Immature natural killer cell (primary cell): Measurements from ENCODE around the gene ZKSCAN1. TPM values are rescaled to one million over a fixed set of nuclear protein-coding genes. Genes with fewer than 3 reads are reported as not detected.
"Not testable (repeated sequence)": the region's sequence is repeated elsewhere in the genome, so short reads cannot be mapped to it uniquely, and the experiment has no call there.

Experiments
- DNase-seq, 3 donors: peaks; one replicate each; pipeline ENCODE4 v3.0.0; 2022; ENCODE audit warnings: mixed read lengths in 1 of 3
- H3K27ac Mint-ChIP-seq, 6 donors: one replicate each; pipeline ENCODE4 v1.8.0; 2020; ENCODE audit warnings: mixed read lengths in 6 of 6, mild to moderate bottlenecking in 5 of 6, inconsistent platforms in 4 of 6, moderate library complexity in 3 of 6
- H3K27me3 Mint-ChIP-seq, 3 donors: one replicate each; pipeline ENCODE4 v1.8.0; 2020 to 2021; ENCODE audit warnings: low read depth in 3 of 3, mild to moderate bottlenecking in 3 of 3, mixed read lengths in 3 of 3, moderate library complexity in 3 of 3, inconsistent platforms in 1 of 3
- H3K36me3 Mint-ChIP-seq, 3 donors: one replicate each; pipeline ENCODE4 v1.8.0; 2020; ENCODE audit warnings: mixed read lengths in 3 of 3, inconsistent platforms in 2 of 3, mild to moderate bottlenecking in 2 of 3
- H3K4me1 Mint-ChIP-seq, 2 donors: one replicate each; pipeline ENCODE4 v1.8.0; 2020; ENCODE audit warnings: inconsistent platforms in 2 of 2, mild to moderate bottlenecking in 2 of 2, mixed read lengths in 2 of 2, moderate library complexity in 1 of 2
- H3K4me3 Mint-ChIP-seq, 5 donors: one replicate each; pipeline ENCODE4 v1.8.0; 2020; ENCODE audit warnings: mild to moderate bottlenecking in 5 of 5, mixed read lengths in 5 of 5, inconsistent platforms in 3 of 5, moderate library complexity in 3 of 5
- H3K9me3 Mint-ChIP-seq, 6 donors: one replicate each; pipeline ENCODE4 v1.8.0; 2020; ENCODE audit warnings: mild to moderate bottlenecking in 6 of 6, mixed read lengths in 6 of 6, inconsistent platforms in 4 of 6, moderate library complexity in 3 of 6
- polyA plus RNA-seq, 3 donors: library from polyadenylated mRNA; unstranded; fragments of 300-500 nt; fragmentation: Illumina TruSeq; gene quantifications; one replicate each; pipeline ENCODE4 v1.2.3, GENCODE V29; 2021

ZKSCAN1 gene
- polyA plus RNA-seq, 3 donors from 2014 or later, result 14.4 to 48.9 (median 18.7) TPM

DNA sequence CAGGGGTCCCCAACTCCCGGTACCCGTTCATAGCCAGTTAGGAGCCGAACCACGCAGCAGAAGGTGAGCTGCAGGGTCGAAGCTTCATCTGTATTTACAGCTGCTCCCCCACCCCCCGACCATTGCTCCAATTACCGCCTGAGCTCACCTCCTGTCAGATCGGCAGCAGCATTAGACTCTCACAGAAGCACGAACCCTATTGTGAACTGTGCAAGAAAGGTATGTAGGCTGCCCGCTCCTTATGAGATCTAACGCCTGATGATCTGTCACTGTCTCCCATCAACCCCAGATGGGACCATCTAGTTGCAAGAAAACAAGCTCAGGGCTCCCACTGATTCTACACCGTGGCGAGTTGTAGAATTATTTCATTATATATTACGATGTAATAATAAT is 24.9 kb upstream of the ZKSCAN1 start:
- Mint-ChIP-seq H3K4me3 (no peak overlapping the region), H3K9me3 (no peaks in the 10 kb centered on the region), H3K36me3 (no peaks in the 10 kb centered on the region), H3K27ac (no peak overlapping the region), H3K27me3 (peaks cover 3 to 9% (median 5%) of the 10 kb centered on the region in 3 donors), H3K4me1 (peaks cover 1 to 7% of the 10 kb centered on the region in 2 donors)
- no peak for DNase-seq

DNA sequence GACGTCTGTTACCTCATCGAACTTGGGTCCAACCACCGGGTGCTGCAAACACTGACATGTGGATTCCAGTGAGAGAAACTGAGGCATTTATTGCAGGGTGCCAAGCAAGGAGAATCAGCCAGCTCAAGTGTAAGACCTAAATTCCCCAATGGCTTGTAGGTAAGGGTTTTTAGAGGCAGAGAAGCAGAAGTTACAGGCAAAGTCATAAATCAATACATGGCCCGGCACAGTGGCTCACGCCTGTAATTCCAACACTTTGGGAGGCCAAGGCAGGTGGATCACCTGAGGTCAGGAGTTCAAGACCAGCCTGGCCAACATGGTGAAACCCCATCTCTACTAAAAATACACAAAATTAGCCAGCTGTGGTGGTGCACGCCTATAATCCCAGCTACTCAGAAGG is 23.9 kb upstream of the ZKSCAN1 start:
- not testable (repeated sequence) for H3K27ac Mint-ChIP-seq, H3K27me3 Mint-ChIP-seq, H3K9me3 Mint-ChIP-seq, DNase-seq, H3K4me1 Mint-ChIP-seq, H3K4me3 Mint-ChIP-seq, H3K36me3 Mint-ChIP-seq

GRCh38 chr7:99992330-99993038 is 22.9 kb upstream of the ZKSCAN1 start:
- DNase-seq, result no peak
- Mint-ChIP-seq H3K4me1 (peaks cover 10 to 14% of the 10 kb centered on the region in 2 donors), H3K36me3 (no peaks in the 10 kb centered on the region), H3K9me3 (no peaks in the 10 kb centered on the region), H3K4me3 (no peak overlapping the region), H3K27me3 (peaks cover 5 to 11% (median 9%) of the 10 kb centered on the region in 3 donors), H3K27ac (no peak overlapping the region)

DNA sequence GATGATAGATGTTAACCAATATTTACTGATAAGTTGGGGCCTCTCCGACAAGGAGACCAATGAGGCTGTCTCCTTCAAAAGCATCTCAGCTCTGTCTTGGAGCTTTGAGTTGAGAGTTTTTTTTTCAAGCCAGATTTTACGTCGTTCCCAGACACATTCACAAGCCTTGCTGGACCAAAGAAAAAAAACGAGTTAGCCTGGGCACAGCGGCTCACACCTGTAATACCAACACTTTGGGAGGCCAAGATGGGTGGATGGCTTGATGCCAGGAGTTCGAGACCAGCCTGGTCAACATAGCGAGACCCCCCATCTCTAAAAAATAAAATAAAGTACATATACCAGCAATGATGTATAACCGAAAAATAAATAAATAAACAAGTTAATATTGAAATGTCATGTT is 20.6 kb upstream of the ZKSCAN1 start:
- H3K9me3 Mint-ChIP-seq, result no peaks in the 10 kb centered on the region
- no peaks in the 10 kb centered on the region for H3K36me3 Mint-ChIP-seq
- H3K4me3 Mint-ChIP-seq, result no peak overlapping the region
- H3K27ac Mint-ChIP-seq, result no peak overlapping the region
- peaks cover 5 to 10% (median 7%) of the 10 kb centered on the region in 3 donors for H3K27me3 Mint-ChIP-seq
- DNase-seq, result no peak
- H3K4me1 Mint-ChIP-seq, result peaks cover 18 to 29% of the 10 kb centered on the region in 2 donors

DNA sequence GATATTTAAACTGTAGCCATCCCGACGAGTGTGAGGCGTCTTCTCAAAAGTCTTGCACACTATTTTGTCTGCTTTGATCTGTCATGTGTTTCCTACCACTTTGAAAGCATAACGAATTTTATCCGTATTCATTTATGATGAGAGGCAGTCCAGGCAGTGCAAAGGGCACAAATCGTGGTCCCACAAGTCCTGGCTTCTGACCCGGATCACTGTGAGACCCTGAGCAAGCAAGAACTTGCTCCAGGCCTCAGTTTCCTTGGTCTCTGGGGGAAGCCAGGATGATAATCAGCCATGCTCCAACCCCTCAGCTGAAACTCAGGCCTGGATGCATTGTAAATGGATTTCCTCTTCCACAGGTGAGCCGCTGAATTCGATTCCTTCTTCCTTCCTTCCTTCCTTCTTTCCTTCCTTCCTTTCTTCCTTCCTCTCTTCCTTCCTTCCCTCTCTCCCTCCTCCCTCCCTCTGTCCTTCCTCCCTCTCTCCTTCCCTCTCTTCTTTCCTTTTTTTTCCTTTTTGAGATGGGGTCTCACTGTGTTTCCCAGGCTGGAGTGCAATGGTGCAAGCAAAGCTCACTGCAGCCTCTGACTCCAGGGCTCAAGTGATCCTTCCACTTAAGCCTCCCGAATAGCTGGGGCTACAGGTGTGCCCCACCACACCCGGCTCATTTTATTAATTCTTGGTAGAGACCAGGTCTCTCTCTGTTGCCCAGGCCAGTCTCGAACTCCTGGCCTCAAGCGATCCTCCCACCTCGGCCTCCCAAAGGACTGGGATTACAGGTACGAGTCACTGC is 18.4 kb upstream of the ZKSCAN1 start:
- H3K36me3 Mint-ChIP-seq, result no peaks in the 10 kb centered on the region
- H3K4me1 Mint-ChIP-seq, result peaks cover 16 to 22% of the 10 kb centered on the region in 2 donors
- DNase-seq, result no peak
- peak overlapping the region; percentile 85 to 97 (median 92) for H3K27ac Mint-ChIP-seq
- H3K9me3 Mint-ChIP-seq, result no peaks in the 10 kb centered on the region
- H3K4me3 Mint-ChIP-seq, result peak overlapping the region; percentile 76 to 85 (median 83)
- peaks cover 5 to 10% (median 7%) of the 10 kb centered on the region in 3 donors for H3K27me3 Mint-ChIP-seq

GRCh38 chr7:99997545-99998137 is 17.8 kb upstream of the ZKSCAN1 start:
- peak overlapping the region; percentile 85 to 97 (median 92) for H3K27ac Mint-ChIP-seq
- H3K27me3 Mint-ChIP-seq, result peaks cover 5 to 9% (median 7%) of the 10 kb centered on the region in 3 donors
- peak overlapping the region; percentile 76 to 85 (median 83) for H3K4me3 Mint-ChIP-seq
- no peaks in the 10 kb centered on the region for H3K9me3 Mint-ChIP-seq
- peak; percentile 85 to 88 (median 88) for DNase-seq
- H3K4me1 Mint-ChIP-seq, result peaks cover 16 to 22% of the 10 kb centered on the region in 2 donors
- no peaks in the 10 kb centered on the region for H3K36me3 Mint-ChIP-seq

DNA sequence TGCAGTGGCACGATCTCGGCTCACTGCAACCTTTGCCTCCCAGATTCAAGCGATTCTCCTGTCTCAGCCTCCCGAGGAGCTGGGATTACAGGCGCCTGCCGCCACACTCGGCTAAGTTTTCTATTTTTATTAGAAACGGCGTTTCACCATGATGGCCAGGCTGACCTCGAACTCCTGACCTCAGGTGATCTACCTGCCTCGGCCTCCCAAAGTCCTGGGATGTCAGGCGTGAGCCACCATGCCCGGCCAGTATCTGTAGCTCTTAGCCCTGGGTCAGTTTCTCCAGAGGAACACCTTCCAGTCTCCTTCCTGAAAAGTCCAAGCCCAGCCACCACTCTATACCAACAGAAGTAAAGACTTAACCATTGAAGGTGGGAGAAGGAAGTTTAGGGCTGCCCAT is 15.2 kb upstream of the ZKSCAN1 start:
- Mint-ChIP-seq H3K36me3 (no peaks in the 10 kb centered on the region), H3K27me3 (peaks cover 7 to 10% (median 9%) of the 10 kb centered on the region in 3 donors), H3K9me3 (no peaks in the 10 kb centered on the region), H3K4me1 (peaks cover 16 to 22% of the 10 kb centered on the region in 2 donors), H3K27ac (peak overlapping the region in 1 of 6 donors; percentile 53), H3K4me3 (no peak overlapping the region)
- DNase-seq, result no peak

GRCh38 chr7:100003711-100004661 is 11.4 kb upstream of the ZKSCAN1 start:
- H3K27me3 Mint-ChIP-seq, result peaks cover 0 to 3% (median 2%) of the 10 kb centered on the region in 3 donors
- peak overlapping the region in 1 of 6 donors; percentile 32 for H3K27ac Mint-ChIP-seq
- no peak overlapping the region for H3K4me3 Mint-ChIP-seq
- H3K4me1 Mint-ChIP-seq, result peaks cover 0 to under 1% of the 10 kb centered on the region in 2 donors
- H3K36me3 Mint-ChIP-seq, result no peaks in the 10 kb centered on the region
- no peaks in the 10 kb centered on the region for H3K9me3 Mint-ChIP-seq
- no peak for DNase-seq

- Mint-ChIP-seq H3K9me3 (no peaks in the 10 kb centered on the region), H3K4me1 (no peaks in the 10 kb centered on the region), H3K36me3 (no peaks in the 10 kb centered on the region), H3K27ac (no peak overlapping the region), H3K27me3 (peaks cover 2 to 4% (median 2%) of the 10 kb centered on the region in 3 donors), H3K4me3 (no peak overlapping the region)
- no peak for DNase-seq
Measured at GRCh38 chr7:100007887-100008286, 7.5 kb upstream of the ZKSCAN1 start.

GRCh38 chr7:100008525-100008924 is 6.9 kb upstream of the ZKSCAN1 start:
- H3K9me3 Mint-ChIP-seq, result no peaks in the 10 kb centered on the region
- H3K27ac Mint-ChIP-seq, result no peak overlapping the region
- no peak overlapping the region for H3K4me3 Mint-ChIP-seq
- no peaks in the 10 kb centered on the region for H3K36me3 Mint-ChIP-seq
- DNase-seq, result no peak
- H3K4me1 Mint-ChIP-seq, result no peaks in the 10 kb centered on the region
- H3K27me3 Mint-ChIP-seq, result peaks cover 2 to 3% (median 2%) of the 10 kb centered on the region in 3 donors

- H3K36me3 Mint-ChIP-seq, H3K9me3 Mint-ChIP-seq, DNase-seq, H3K4me1 Mint-ChIP-seq, H3K27me3 Mint-ChIP-seq, H3K27ac Mint-ChIP-seq, H3K4me3 Mint-ChIP-seq: not testable (repeated sequence)
Measured at GRCh38 chr7:100009952-100010351, 5.4 kb upstream of the ZKSCAN1 start.

GRCh38 chr7:100010901-100011300 is 4.5 kb upstream of the ZKSCAN1 start:
- peaks cover 2% of the 10 kb centered on the region in 3 donors for H3K27me3 Mint-ChIP-seq

GRCh38 chr7:100011516-100011915 is 3.9 kb upstream of the ZKSCAN1 start:
- Mint-ChIP-seq H3K27ac (peak overlapping the region in 1 of 6 donors; percentile 59), H3K9me3 (no peaks in the 10 kb centered on the region), H3K36me3 (no peaks in the 10 kb centered on the region), H3K4me1 (peaks cover 13 to 14% of the 10 kb centered on the region in 2 donors), H3K27me3 (peaks cover 4 to 8% (median 5%) of the 10 kb centered on the region in 3 donors), H3K4me3 (no peak overlapping the region)
- no peak for DNase-seq

More at GRCh38 chr7:100010901-100011300, 4.5 kb upstream of the ZKSCAN1 start:
- Mint-ChIP-seq H3K9me3 (no peaks in the 10 kb centered on the region), H3K36me3 (no peaks in the 10 kb centered on the region), H3K4me3 (no peak overlapping the region), H3K4me1 (peaks cover 7 to 8% of the 10 kb centered on the region in 2 donors), H3K27ac (no peak overlapping the region)
- DNase-seq, result no peak
